ENCODE measurements around the gene ZACN. TPM values are rescaled to one million over a fixed set of nuclear protein-coding genes. Genes with fewer than 3 reads are reported as not detected.

Gene ZACN
- total and polyA plus RNA-seq, 9 donors: 0.10 to 1.1 (median 0.43) TPM; not detected in 5

DNA sequence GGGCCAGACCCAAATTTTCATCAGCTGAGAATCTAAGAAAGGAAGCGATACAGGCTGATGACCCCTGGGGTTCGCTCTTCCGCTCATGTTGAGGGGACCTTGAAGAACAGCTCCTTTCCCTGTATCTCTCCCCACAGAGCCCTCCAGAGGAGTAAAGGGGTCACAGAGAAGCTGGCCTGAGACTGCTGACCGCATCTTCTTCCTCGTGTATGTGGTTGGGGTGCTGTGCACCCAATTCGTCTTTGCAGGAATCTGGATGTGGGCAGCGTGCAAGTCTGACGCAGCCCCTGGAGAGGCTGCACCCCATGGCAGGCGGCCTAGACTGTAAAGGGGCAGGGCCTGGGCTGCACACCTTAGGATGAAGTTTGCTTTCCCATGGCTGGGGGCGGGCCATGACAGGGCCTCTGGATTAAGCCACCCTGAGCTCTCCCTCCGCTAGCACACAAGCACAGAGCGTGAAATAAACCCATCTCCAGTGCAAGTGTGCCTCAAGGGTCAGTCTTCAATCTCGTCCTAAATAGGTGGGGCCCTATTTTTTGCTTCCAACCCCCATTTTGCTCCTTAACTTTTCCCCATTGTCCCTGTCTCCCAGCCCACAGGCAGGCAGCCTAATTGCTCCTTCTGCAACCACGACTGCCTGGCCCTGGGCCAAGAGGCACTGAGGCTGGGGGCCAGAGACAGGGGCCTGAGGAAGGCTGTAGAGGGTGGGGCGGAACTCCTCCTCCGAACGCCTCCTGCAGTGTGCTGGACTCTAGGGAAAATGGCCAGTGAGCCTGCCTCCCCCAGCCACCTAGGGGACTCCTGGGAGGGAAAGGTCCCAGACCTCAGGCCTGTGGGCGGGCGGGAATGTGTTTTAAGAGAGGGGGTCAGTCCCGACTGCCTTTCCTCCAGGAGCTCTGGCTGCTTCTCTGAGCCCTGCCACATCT lies 3.6 kb downstream of the ZACN start:
- H3K4me1 ChIP-seq (ENCODE audit: insufficient read depth): peaks cover 13% of the 10 kb centered on the region
- intact Hi-C loops (cut with DNase I): no loop called here
- no peaks in the 10 kb centered on the region for H3K27me3 ChIP-seq
- DNase-seq: no peak
- H3K27ac ChIP-seq: no peak overlapping the region
- H3K9me3 ChIP-seq: no peaks in the 10 kb centered on the region
- TF ChIP-seq EP300 (IDR thresholded peaks at IDR 0.05): no peak
- TF ChIP-seq, protein P1, sequence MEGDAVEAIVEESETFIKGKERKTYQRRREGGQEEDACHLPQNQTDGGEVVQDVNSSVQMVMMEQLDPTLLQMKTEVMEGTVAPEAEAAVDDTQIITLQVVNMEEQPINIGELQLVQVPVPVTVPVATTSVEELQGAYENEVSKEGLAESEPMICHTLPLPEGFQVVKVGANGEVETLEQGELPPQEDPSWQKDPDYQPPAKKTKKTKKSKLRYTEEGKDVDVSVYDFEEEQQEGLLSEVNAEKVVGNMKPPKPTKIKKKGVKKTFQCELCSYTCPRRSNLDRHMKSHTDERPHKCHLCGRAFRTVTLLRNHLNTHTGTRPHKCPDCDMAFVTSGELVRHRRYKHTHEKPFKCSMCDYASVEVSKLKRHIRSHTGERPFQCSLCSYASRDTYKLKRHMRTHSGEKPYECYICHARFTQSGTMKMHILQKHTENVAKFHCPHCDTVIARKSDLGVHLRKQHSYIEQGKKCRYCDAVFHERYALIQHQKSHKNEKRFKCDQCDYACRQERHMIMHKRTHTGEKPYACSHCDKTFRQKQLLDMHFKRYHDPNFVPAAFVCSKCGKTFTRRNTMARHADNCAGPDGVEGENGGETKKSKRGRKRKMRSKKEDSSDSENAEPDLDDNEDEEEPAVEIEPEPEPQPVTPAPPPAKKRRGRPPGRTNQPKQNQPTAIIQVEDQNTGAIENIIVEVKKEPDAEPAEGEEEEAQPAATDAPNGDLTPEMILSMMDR (IDR thresholded peaks at IDR 0.05): no peak
- TF ChIP-seq POLR2A (IDR thresholded peaks at IDR 0.05): no peak
- H3K36me3 ChIP-seq: no peaks in the 10 kb centered on the region
- 74 to 77% (median 76%) methylated on average over 20 of the region's 20 CpGs for WGBS, 3 donors
- no peak overlapping the region for H3K4me3 ChIP-seq

DNA sequence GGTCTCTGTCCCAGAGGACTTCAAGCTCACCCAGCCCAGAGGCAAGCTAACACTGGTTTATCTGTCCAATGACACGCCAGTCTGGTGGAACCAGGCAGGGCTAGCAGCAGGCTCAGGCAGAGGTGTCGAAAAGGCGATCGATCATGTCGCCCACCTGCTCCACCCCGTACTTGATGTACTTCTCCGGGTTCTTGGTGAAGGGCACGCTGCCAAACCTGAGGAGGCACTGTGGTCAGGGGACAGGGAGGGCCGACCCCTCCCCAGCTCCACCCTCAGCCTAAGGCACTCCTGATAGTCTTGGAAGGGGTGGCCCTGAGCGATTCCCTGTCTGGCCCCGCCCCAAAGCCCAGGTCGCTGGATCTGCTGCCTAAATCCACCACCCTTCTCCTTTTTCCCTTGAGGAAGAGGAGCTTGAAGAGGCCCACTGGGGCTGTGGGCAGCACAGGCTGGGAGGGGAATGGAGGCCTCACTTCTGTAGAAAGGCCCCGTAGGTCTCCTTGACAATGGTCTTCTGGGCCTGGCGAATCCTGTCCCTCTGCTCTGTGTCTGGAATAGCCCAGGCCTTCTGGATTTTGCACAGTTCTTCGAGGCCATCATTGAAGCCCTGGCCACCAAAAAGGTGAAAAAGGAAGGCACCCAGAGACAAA lies 4.7 kb downstream of the ZACN start:
- intact Hi-C loops (cut with DNase I): no loop called here
- Histone ChIP-seq H3K4me1 (ENCODE audit: insufficient read depth) (peaks cover 13% of the 10 kb centered on the region), H3K36me3 (no peaks in the 10 kb centered on the region), H3K4me3 (no peak overlapping the region), H3K27me3 (no peaks in the 10 kb centered on the region), H3K27ac (no peak overlapping the region), H3K9me3 (no peaks in the 10 kb centered on the region)
- no peak for DNase-seq
- TF ChIP-seq EP300 (IDR thresholded peaks at IDR 0.05) (no peak), POLR2A (IDR thresholded peaks at IDR 0.05) (no peak)
- TF ChIP-seq, protein P1 (IDR thresholded peaks at IDR 0.05): no peak
- WGBS, 3 donors: 73 to 79% (median 74%) methylated on average over 14 to 15 of the region's 15 CpGs

DNA sequence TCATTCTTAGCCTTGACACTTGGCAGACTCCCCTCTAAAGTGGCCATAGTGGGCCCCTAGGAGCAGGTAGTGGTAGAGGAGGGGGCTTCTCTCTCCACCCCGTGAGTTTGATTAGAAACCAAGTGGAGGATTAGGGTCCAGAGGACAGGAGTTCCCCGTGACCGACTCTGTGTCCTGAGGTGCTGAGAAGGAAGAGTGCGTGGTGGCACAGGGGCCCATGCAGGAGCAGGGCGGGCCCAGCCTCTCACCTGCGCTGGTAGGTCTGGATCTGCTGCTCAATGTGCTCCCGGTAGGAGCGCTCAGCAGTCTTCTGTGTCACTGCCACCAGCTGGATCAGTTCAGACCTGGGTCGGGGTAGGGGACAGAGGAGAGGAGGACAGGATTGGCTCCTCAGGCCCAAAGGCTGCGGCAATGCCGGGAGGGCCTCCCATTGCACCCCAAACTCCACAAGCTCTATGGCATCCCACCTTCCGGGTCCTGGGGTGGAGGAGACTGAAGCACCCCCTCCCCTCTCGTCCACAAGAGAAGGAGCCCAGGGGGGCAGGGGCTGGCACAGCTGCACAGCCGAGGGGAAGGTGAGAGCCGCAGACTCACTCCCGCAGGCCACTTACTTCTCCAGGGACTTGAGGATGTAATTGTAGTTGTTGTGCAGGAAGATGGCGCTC lies 6.2 kb downstream of the ZACN start:
- intact Hi-C loops (cut with DNase I): no loop called here
- no peaks in the 10 kb centered on the region for H3K9me3 ChIP-seq
- no peak for DNase-seq
- no peak overlapping the region for H3K27ac ChIP-seq
- H3K36me3 ChIP-seq: no peaks in the 10 kb centered on the region
- TF ChIP-seq, protein P1 (IDR thresholded peaks at IDR 0.05): no peak
- TF ChIP-seq POLR2A (IDR thresholded peaks at IDR 0.05) (no peak), EP300 (IDR thresholded peaks at IDR 0.05) (no peak)
- no peak overlapping the region for H3K4me3 ChIP-seq
- H3K27me3 ChIP-seq: no peaks in the 10 kb centered on the region
- peaks cover 3% of the 10 kb centered on the region for H3K4me1 ChIP-seq (ENCODE audit: insufficient read depth)
- 74 to 84% (median 75%) methylated on average over 17 of the region's 17 CpGs for WGBS, 3 donors

DNA sequence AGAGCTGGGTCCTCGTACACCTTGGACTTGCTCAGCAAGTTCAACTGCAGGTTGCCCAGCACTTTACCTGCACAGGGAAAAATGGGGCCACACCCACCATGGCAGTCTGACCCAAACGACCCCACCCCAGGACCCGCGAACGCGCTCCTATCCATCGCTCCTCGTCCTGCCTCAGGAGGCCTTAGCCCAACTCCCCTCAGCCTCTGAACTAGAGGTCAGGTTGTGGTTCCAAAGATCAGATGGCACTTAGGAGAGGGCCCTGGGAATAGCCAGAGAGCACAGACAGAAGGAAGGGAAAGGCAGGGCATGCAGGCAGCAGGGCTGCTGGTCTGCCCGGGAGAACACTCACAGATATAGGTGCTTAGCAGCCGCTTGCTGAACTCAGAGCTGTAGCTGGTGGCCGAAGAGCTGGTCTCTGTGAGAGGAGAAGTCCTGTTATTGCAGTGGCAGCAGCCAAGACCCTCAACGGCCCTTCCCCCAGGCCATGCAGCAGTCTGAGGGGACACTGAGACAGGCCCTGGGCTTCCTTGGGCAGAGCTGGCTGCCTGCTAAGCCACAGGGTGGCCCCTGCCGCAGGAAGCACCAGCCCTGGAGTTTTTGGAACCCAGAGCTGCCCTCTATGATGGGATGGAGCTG lies 6.9 kb downstream of the ZACN start:
- WGBS, 3 donors: 87 to 89% (median 88%) methylated on average over 13 of the region's 13 CpGs
- intact Hi-C loops (cut with DNase I): no loop called here
- H3K4me1 ChIP-seq (ENCODE audit: insufficient read depth): no peaks in the 10 kb centered on the region

More for the DNA sequence above, 6.9 kb downstream of the ZACN start:
- Histone ChIP-seq H3K4me3 (no peak overlapping the region), H3K9me3 (no peaks in the 10 kb centered on the region), H3K27ac (no peak overlapping the region), H3K27me3 (no peaks in the 10 kb centered on the region), H3K36me3 (no peaks in the 10 kb centered on the region)
- DNase-seq: no peak
- no peak for TF ChIP-seq POLR2A (IDR thresholded peaks at IDR 0.05)
- TF ChIP-seq, protein P1 (IDR thresholded peaks at IDR 0.05): no peak
- TF ChIP-seq EP300 (IDR thresholded peaks at IDR 0.05): no peak

Measured in ovary (tissue), 9 donors.